Esophagus squamous epithelium (tissue), 4 donors: ENCODE results near the gene SASH3.

Experiments
- CTCF ChIP-seq, 6 experiments: fragments of 450-650 bp in 4 of 6; fragments of 200-600 bp in 2 of 6; sonication (generic) in 2 of 6; IDR thresholded peaks; one replicate each; pipeline ENCODE4 v1.5.1; 2016 to 2019; ENCODE audit warnings: antibody characterized with exemption in 6 of 6, mild to moderate bottlenecking in 4 of 6, moderate library complexity in 4 of 6
- POLR2A ChIP-seq, 4 donors: fragments of 450-650 bp; IDR thresholded peaks; one replicate each; pipeline ENCODE4 v1.6.1; 2017; ENCODE audit warnings: antibody characterized with exemption in 4 of 4, mild to moderate bottlenecking in 4 of 4, moderate library complexity in 3 of 4

DNA sequence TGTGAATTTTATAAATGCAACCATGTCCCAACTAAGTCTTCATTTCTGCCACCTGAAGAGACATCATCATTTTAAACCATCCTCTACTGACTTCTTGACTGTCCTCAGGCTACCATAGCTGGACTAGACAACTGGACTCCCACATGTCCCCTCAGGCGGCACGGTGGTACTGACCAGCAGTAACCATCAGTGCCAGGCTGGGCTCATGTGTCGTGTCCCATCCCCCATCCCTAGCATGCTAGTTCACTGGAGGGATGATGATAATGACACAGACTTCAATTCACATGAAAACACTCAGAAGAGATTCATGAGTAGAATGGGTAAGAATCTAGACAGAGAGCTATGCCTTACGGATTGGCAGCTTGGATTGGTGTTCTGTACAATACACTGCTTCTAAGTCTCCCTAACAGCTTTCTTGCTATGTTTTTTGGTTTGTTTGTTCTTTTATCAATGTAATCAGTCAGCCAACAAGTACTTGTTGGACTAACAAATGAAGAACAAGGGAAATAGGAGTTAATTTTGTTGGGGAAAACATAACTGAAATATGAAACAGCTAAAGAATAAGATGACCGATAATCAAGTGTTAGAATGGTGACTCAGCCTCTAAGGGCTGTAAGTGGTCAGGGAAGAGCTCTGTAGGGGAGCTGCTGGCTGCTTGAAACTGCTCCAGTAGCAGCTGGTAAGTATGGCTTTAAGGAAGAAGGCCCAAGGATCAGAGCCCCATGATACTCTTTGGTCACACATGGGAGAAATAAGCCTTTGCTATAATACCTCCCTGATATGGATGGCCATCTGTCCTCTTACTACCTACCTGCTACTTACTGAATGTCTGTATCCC, 53.6 kb downstream of the SASH3 start:
- TF ChIP-seq CTCF (IDR thresholded peaks at IDR 0.05): no peak
- TF ChIP-seq POLR2A (IDR thresholded peaks at IDR 0.05): no peak
